ENCODE results near the gene ZNF581. TPM values are rescaled to one million over a fixed set of nuclear protein-coding genes. Genes with fewer than 3 reads are reported as not detected.

The ZNF581 gene
- total RNA-seq, 1 donor from 2014 or later: 38.8 TPM

DNA sequence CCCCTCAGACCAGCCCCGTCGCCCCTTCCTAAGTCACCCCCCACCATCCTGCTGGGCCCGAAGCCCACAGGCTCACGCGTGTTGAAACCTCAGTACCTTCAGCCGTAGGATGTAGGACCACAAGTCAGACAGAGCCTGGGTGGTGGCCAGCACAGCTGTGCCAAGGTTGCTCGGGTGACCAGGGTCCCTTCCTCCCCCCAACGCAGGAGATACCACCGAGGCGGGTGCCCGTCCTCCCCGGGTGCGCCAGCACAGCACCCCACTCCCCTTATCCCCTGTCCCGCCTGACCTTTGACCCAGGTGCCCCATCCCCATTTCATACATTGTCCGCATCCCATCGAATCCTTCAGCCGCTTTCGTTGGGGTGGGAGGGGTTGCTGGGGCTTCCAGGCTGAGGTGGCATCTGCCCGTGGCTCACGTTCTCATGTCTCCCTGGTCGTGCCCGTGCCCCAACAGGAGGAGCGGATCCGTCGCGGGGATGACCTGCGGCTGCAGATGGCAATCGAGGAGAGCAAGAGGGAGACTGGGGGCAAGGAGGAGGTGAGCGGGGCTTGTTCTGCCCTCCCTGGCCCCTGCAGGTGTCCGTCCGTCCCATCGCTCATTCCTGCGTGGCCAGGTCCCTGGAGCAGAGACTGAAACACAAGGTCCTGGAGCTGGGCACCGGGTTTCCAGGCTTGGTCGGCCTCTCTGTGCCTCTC lies 46.1 kb downstream of the ZNF581 start:
- Mint-ChIP-seq H3K9me3 (ENCODE audit: low read depth) (no peaks in the 10 kb centered on the region), H3K27me3 (no peaks in the 10 kb centered on the region), H3K4me1 (ENCODE audit: low read depth) (no peaks in the 10 kb centered on the region), H3K27ac (no peak overlapping the region), H3K4me3 (ENCODE audit: low read depth) (no peak overlapping the region), H3K36me3 (ENCODE audit: insufficient read depth) (peaks cover 5% of the 10 kb centered on the region)
- TF ChIP-seq, protein P1, sequence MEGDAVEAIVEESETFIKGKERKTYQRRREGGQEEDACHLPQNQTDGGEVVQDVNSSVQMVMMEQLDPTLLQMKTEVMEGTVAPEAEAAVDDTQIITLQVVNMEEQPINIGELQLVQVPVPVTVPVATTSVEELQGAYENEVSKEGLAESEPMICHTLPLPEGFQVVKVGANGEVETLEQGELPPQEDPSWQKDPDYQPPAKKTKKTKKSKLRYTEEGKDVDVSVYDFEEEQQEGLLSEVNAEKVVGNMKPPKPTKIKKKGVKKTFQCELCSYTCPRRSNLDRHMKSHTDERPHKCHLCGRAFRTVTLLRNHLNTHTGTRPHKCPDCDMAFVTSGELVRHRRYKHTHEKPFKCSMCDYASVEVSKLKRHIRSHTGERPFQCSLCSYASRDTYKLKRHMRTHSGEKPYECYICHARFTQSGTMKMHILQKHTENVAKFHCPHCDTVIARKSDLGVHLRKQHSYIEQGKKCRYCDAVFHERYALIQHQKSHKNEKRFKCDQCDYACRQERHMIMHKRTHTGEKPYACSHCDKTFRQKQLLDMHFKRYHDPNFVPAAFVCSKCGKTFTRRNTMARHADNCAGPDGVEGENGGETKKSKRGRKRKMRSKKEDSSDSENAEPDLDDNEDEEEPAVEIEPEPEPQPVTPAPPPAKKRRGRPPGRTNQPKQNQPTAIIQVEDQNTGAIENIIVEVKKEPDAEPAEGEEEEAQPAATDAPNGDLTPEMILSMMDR (IDR thresholded peaks at IDR 0.05; ENCODE audit: unreplicated experiment): no peak
- DNase-seq (ENCODE audit: low spot score, unreplicated experiment): no peak

DNA sequence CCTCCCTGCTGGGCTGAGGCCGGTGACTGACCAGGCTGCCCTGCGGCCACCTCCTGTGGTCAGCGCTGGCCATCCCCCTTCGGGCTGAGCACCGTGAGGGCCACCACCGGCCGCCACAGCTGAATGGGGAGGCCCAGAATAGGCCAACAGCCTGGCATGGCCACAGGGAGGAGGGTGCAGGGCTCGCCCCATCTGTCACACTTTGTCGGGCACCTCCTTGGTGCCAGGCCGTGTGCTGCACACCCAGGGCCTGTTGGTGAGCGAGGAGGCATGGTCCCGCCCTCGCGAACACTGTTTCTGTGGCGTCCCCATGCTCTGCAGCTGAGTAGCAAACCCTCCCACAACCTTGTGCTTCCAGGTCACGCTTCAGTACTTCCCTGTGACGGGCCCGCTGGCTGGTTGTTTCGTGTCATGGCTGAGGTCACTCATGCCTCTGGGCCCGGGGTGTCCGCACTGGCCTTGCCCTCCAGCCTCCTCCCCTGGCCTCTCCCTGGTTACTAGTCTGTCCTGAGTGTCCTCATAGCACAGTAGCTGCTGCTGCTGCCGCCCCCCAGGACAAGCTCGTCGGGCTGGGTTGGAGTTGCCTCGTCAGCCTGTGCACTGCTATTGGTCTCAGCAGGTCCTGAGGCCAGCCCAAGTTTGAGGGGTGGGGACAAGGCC lies 46.8 kb downstream of the ZNF581 start:
- no peak overlapping the region for H3K4me3 Mint-ChIP-seq (ENCODE audit: low read depth)
- no peak for DNase-seq (ENCODE audit: low spot score, unreplicated experiment)
- peaks cover 5% of the 10 kb centered on the region for H3K36me3 Mint-ChIP-seq (ENCODE audit: insufficient read depth)
- H3K4me1 Mint-ChIP-seq (ENCODE audit: low read depth): no peaks in the 10 kb centered on the region
- no peaks in the 10 kb centered on the region for H3K9me3 Mint-ChIP-seq (ENCODE audit: low read depth)
- TF ChIP-seq, protein P1 (IDR thresholded peaks at IDR 0.05; ENCODE audit: unreplicated experiment): no peak
- H3K27me3 Mint-ChIP-seq: no peaks in the 10 kb centered on the region
- no peak overlapping the region for H3K27ac Mint-ChIP-seq

DNA sequence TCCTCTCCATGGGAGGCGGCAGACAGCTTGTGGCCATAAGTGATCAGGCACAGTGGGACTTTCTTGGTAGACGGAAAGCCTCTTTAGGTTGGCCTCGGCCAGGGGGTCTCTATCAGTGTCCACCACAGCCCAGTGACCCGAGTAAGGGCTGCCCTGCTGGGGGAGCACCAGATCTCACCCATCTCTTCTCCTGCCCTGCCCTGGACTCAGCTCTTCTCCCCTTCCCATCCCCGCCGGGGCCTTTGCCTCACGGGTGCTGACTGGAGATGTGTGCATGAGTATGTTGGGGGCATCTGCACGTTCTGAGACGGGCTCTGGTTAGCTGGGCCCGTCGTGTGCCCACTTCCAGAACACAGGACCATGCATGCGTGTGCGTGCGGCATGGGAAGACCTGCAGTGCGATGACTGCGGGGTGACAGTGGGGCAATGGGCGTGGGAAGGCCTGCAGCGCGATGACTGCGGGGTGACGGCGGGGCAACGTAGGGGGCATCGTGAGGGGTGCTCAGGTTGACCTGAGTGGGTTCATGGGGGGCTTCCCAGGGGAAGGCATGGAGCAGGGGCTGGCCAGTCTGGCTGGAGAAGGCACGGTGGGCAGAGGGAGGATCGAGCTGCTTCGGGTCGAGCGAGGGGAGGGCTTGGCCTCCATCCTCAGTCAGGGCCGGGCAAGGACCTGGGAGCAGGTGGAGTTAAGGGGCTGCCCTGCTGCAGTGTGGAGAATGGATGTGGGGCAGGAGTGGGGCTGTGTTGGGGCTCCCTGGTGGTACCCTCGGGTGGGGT lies 47.5 kb downstream of the ZNF581 start:
- Mint-ChIP-seq H3K27me3 (no peaks in the 10 kb centered on the region), H3K9me3 (ENCODE audit: low read depth) (no peaks in the 10 kb centered on the region), H3K4me1 (ENCODE audit: low read depth) (no peaks in the 10 kb centered on the region), H3K36me3 (ENCODE audit: insufficient read depth) (peaks cover 5% of the 10 kb centered on the region), H3K4me3 (ENCODE audit: low read depth) (no peak overlapping the region), H3K27ac (no peak overlapping the region)
- no peak for DNase-seq (ENCODE audit: low spot score, unreplicated experiment)
- TF ChIP-seq, protein P1 (IDR thresholded peaks at IDR 0.05; ENCODE audit: unreplicated experiment): no peak

DNA sequence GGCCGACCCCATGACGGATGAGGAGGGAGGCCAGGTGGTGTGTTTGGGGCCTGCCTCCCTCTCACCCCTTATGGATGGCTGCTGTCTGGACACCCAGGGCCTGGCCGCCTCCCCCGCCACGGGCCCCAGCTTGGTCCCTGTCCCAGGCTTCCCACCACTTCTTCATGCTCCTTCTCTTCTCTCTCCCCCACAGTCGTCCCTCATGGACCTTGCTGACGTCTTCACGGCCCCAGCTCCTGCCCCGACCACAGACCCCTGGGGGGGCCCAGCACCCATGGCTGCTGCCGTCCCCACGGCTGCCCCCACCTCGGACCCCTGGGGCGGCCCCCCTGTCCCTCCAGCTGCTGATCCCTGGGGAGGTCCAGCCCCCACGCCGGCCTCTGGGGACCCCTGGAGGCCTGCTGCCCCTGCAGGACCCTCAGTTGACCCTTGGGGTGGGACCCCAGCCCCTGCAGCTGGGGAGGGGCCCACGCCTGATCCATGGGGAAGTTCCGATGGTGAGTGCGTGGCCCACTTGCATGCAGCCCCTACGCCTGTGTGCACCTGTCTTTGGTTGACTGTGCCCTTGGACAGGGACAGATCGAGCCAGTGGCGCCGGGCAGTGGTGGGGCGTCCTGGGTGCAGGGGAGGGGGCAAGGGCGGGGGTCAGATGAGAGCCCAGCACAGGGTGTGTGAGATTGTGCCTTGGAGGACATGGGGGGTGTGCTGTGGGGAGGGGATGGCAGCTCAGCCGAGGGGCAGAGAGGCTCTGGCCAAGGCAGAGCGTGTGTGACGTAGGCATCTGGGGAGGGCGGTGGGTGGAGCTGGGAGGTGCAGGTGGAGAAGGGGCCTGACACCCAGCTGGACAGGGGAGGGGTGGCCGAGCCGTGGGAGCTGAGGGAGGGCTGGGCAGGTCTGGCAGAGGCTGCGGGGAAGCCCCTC lies 48.4 kb downstream of the ZNF581 start:
- Mint-ChIP-seq H3K9me3 (ENCODE audit: low read depth) (no peaks in the 10 kb centered on the region), H3K4me3 (ENCODE audit: low read depth) (no peak overlapping the region), H3K27me3 (no peaks in the 10 kb centered on the region), H3K27ac (no peak overlapping the region), H3K4me1 (ENCODE audit: low read depth) (no peaks in the 10 kb centered on the region), H3K36me3 (ENCODE audit: insufficient read depth) (peaks cover 5% of the 10 kb centered on the region)
- TF ChIP-seq, protein P1 (IDR thresholded peaks at IDR 0.05; ENCODE audit: unreplicated experiment): no peak
- no peak for DNase-seq (ENCODE audit: low spot score, unreplicated experiment)
